ENCODE measurements around the gene BLVRA.
"Not testable (repeated sequence)": the region's sequence is repeated elsewhere in the genome, so short reads cannot be mapped to it uniquely, and the experiment has no call there.

The BLVRA gene

DNA sequence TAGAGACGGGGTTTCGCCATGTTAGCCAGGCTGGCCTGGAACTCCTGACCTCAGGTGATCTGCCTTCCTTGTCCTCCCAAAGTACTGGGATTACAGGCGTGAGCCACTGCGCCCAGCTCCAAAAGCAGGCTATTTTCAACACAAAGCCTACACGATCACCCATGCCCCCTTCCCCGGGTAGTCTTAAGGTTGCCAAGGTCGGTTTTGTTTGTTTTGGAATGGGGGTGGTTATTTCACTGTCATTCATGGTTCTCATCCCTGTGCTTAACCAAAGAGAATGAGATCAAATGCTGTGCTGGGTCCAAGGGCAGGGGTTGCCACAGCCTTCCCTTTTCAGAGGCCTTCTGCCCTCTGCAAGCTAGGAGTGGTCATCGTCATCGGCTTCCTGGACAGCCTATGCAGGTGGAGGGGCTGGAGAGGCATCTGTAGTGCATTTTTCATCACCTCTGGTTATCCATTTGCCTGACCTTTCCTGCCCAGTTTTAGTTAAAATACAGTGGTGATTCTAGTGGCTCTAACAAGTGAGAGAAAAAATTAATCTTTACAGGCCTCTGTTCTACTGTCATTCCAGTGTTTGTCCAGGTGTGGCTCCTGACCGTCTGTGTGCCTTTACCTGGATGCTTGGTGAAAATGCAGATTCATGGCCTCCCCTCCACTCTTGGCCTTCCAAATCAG is 11.4 kb downstream of the BLVRA start:
- no peak for DNase-seq

DNA sequence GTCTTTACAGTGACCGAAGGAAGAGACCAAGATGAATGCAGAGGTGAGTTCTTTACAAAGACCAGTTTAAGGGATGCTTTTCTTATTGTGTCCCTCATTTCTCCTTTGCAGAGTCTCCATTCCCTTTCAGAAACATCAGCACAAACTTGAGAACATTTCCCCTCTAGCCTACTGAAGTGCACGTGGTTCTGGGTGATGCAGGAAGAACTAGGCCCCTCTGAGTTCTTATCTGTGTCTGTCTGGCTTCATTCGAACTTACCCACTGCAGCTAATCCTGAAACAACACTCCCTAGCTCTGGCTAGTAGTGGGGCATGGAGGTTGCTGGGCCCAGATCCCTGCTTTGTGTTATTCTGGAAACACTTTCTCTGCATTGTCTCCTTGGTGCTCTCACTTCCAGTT is 12.6 kb downstream of the BLVRA start:
- no peak for DNase-seq

DNA sequence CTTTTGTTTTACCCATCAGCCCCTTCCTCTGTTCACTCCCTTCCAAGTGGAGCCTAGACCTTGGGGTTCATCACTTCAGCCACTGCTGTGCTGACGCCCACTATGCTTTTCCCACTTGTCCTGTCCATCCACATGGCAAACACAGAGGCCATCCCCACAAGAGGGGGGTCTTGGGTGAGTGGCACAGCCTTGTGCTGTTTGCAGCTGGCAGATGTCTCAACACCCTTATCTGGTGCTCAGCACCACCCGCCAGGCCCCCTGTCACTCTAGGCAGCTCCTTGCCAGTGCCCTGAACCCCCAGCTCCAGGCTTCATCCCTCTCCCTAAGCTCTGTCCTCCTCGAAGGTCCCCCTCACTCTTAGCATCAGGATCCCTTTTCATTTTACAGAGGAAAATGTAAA is 13.1 kb downstream of the BLVRA start:
- no peak for DNase-seq

DNA sequence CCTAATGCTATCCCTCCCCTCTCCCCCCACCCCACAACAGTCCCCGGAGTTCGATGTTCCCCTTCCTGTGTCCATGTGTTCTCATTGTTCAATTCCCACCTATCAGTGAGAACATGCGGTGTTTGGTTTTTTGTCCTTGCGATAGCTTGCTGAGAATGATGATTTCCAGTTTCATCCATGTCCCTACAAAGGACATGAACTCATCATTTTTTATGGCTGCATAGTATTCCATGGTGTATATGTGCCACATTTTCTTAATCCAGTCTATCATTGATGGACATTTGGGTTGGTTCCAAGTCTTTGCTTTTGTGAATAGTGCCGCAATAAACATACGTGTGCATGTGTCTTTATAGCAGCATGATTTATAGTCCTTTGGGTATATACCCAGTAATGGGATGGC is 14.8 kb downstream of the BLVRA start:
- DNase-seq = not testable (repeated sequence)

DNA sequence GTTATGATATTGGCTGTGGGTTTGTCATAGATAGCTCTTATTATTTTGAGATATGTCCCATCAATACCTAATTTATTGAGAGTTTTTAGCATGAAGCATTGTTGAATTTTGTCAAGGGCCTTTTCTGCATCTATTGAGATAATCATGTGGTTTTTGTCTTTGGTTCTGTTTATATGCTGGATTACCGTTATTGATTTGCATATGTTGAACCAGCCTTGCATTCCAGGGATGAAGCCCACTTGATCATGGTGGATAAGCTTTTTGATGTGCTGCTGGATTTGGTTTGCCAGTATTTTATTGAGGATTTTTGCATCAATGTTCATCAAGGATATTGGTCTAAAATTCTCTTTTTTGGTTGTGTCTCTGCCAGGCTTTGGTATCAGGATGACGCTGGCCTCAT is 16.8 kb downstream of the BLVRA start:
- not testable (repeated sequence) for DNase-seq

DNA sequence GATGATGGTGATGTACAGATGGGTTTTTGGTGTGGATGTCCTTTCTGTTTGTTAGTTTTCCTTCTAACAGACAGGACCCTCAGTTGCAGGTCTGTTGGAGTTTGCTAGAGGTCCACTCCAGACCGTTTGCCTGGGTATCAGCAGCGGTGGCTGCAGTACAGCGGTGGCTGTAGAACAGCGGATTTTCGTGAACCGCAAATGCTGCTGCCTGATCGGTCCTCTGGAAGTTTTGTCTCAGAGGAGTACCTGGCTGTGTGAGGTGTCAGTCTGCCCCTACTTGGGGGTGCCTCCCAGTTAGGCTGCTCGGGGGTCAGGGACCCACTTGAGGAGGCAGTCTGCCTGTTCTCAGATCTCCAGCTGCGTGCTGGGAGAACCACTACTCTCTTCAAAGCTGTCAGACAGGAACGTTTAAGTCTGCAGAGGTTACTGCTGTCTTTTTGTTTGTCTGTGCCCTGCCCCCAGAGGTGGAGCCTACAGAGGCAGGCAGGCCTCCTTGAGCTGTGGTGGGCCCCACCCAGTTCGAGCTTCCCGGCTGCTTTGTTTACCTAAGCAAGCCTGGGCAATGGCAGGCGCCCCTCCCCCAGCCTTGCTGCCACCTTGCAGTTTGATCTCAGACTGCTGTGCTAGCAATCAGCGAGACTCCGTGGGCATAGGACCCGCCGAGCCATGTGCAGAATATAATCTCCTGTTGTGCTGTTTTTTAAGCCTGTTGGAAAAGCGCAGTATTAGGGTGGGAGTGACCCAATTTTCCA is 20.0 kb downstream of the BLVRA start:
- DNase-seq = not testable (repeated sequence)

DNA sequence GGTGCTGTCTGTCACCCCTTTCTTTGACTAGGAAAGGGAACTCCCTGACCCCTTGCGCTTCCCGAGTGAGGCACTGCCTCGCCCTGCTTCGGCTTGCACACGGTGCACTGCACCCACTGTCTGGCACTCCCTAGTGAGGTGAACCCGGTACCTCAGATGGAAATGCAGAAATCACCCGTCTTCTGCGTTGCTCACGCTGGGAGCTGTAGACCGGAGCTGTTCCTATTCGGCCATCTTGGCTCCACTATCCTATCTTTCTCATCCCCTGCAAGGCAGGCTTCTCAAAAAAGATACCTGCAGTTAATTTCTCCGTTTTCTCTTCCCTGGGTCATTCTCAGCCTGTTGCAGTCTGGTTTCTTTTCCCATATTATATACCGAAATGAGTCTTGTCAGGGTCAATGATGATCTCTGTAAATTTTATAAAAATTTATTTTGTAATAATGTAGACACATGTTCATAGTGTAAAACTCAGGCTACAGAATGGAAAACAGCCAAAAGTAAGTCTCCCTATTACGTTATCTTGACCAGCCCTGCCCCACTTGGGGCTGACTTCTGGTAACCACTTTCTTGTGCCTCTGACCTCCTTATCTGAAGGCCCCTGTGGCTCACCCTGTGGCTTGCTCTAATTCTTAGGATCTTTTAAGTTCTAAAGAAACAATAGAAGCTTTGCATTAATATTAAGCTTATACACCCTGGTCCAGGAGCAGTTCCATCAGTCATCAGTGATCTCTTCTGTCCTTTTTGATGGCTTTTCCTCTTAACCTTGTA is 20.7 kb downstream of the BLVRA start:
- no peak for DNase-seq

DNA sequence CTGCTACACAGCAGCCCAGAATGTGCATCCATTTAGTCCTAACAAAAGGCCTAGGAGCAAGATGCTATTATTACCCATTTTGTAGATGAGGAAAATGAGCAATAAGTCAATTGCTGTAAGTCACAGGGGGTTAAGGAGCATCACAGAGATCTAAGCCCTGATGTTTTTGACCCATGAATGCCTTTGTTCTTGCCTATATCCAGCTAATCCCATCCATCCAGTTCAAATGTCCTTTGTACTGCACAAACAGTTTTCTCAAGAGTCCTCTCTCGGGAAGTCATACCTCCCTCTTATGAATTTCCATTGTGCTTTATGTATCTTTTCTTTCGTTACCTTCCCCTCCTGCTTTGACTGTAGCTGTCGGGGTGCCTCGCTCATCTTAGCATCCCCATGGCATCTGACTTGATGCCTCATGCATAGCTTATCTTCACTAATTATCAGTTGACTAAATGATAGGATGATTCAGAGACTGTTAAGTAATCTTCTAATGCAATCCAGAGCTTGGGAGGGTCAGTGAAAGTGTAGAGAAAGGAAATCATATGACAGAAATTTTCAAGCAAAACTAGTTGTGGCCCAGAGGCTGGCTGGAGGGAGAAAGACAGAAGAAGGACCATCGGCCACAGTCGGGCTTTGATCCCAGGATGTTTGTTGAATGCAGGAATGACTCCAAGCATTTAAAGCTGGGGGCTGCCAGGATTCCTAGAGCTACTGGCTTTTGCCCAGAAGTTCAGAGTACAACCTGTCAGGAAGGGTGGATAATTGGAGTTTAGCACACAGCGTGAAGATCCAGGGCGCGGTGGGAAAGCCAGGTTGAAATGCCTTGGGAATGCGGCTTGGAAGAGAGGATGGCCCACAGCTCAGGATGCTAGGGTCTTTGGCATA is 23.5 kb downstream of the BLVRA start:
- DNase-seq = no peak

DNA sequence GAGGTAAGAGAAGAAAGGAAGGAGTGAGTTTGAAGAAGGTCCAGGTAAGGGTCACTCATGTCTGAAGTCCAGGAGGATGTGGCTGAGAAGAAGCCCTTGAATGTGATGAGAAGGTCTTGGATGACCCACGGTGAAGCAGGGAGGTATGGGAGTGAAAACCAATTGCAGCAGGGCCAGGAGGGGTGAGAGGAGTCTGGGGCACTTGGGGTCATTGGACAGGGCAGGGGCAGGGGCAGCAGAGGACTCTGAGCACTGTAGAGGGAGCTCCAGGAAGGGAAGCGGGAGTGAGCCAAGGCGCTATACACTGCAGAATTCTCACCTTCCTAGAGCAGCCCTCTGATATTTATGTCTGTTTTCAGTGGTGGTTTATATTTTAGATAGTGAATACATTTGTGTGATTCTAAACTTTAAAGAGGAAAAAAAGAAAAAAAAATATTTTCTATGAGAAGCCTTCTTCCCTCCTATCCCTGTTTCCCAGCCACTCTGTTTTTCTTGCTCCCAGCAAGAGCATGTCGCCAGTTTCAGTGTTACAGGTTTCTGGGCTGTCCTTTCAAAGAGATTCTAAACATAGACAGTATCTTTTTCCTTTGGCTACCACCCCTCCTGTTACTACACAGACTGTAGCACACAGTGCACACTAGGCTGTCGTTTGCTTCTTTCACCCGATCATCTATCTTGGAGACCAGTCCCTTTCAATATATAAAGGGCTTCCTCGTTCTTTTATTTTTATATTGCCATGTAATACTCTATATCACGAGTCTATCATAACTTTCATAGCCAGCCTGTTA is 24.5 kb downstream of the BLVRA start:
- DNase-seq = no peak

DNA sequence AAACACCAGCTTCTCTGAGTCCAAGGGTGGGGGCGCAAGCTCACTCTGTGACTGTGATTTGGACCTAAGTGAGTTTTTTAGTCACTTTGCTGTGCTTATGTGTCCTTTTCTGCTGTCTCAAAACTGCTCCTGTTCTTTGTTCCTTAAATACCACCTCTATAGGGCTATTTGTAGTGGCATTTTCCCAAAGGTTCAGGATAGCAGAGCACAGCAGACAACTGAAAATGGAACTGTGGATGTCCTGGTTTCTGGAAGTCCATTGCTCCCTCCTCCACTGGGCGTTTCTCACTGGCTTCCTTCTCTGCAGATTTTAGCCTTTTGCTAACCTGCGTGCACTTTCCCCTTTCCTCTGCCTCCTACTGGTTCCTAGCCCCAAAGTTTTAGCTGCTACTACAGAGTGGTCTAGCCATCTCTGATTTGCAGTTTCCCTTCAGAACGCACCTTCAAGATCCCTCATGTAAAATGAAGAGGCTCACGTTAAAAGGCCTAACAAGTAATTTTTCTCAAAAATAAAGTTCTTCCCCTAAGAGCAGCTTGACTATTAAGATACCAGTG is 25.6 kb downstream of the BLVRA start:
- no peak for DNase-seq

DNA sequence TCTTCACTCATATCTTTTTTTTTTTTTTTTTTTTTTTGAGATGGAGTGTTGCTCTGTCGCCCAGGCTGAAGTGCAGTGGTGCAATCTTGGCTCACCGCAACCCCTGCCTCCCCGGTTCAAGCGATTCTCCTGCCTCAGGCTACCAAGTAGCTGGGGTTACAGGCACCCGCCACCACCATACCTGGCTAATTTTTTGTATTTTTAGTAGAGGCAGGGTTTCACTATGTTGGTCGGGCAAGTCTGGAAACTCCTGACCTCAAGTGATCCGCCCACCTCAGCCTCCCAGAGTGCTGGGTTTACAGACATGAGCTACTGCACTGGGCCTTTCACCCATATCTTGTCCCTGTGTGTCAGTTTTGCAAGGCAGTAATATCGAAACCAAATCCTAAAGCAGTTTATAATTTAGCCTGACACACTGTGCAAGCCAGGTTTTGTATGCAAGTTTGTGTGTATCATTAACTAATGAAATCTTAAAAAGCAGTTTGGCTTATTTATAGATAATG is 26.2 kb downstream of the BLVRA start:
- DNase-seq = not testable (repeated sequence)

DNA sequence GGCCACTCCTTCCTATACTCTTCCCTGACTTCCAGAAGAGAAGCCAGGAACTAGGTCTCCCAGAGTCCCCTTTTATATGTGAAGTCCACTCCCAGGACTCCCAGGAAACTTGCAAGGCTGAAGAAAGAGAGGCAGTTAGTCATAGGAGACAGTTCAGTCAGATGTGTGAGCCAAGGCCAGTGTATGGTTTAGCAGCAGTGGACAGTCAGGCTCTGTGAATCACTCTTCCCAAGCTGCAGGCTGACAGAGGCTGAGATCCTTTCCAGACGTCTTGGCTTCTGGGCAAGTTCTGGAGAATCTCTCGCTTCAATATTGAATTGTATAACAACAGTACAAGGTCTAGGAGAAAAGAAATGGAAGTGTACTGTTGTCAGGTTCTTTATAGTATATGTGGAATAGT is 26.9 kb downstream of the BLVRA start:
- no peak for DNase-seq

DNA sequence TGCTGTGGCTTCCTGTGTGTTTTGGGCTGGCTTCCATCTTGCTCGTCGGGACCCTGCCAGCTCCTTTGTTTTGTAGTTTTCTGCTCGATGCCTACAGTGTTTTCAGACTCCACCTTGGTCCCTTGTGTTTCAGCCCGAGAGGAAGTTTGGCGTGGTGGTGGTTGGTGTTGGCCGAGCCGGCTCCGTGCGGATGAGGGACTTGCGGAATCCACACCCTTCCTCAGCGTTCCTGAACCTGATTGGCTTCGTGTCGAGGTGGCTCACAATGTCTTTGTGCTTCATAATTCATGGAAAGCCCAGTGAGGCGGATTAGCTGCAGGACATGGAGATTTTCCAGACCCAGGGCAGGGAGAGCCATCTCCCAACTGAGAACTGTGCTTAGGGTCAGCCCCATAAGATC is 29.3 kb downstream of the BLVRA start:
- DNase-seq = no peak

DNA sequence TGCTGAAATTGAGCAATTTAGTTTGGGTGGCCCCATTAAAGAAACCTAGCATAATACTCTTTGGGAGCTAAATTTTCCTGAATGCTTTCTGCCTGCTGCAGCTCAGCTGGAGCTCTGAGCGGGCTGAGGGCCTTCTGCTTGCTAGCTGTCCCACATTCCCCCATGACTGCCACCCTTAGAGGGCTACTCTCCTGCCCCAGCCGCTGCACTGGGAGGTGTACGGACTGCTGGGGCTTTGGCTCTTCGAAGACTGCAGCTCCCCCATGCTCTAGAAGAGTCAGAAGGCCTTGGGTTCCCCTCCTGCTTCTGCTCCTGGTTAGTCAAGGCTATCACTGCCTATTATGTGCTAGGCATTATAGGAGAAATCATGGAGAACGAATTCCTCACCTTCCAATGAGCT is 31.5 kb downstream of the BLVRA start:
- DNase-seq = no peak

DNA sequence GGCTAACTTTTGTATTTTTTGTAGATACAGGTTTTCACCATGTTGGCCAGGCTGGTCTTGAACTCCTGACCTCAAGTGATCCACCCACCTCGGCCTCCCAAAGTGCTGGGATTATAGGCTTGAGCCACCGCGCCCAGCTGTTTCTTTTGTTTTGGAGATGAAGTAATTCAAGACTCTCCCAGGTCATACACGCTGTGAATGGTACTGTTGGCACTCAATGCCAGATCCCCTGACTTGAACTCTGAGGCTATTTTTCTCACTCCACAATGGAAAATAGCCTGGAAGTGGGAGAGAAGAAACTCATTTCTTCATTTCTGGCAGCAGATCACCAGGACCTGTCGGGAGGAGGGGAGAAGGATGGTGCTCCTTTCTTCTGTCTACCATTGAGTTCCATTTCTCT is 32.4 kb downstream of the BLVRA start:
- no peak for DNase-seq

DNA sequence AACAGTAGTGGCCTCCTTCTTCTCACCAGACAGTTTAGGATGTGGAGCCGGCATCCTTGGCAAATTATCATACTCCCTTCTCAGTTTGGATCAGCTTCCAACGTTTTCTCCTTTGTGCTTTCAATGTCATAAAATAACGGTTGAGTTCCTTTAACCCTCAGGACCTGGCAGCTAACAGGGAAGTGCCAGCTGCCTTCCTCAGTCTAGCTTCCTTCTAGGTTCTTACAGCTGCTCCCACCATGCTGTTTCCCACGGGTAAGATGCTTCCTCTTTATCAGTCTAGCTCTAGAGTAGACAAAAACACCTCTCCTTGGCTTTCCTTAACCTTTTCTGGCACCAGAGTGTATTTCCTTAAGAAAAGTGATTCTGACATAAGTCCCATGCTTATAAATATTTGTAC is 33.2 kb downstream of the BLVRA start:
- no peak for DNase-seq

DNA sequence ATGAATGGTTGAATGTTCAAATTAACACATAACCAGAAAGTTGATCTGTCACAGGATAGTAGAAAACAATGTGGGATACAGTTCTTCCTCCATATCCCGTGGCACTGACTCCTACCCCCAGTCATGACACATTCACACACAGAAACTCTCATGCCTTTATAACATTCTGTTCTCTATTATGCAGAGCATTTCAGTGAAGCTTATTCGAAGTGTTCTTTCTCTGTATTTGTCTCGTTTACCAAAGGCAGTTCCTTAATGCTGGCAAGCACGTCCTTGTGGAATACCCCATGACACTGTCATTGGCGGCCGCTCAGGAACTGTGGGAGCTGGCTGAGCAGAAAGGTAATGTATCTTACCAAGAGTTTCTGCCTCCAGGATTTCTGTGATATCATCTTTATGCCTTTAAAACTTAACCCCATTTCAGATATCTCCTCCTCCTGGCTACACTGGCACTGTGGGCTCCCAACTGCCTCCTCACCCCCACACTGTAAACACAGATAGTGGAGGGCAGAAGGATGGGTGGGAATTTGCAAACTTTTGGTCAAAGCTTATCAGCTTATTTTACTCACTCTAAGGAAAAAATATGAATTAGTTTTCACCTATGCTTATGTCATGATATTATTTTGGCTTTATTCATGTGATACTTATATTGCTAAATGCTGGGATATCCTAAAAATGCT is 34.1 kb downstream of the BLVRA start:
- DNase-seq = no peak

DNA sequence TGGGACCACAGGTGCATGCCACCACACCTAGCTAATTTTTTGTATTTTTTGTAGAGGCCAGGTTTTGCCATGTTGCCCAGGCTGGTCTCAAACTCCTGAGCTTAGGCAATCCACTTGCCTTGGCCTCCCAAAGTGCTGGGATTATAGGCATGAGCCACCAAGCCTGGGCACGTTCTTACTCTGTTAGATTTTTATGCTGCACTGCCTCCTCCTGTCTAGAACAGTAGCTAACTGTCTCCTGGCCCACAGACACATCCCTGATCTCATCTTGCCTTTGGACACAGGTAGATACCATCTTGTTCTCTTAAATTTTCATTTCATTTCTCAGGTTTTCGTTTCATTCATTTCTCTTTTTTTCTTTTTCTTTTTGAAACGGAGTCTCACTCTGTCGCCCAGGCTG is 41.1 kb downstream of the BLVRA start:
- no peak for DNase-seq

DNA sequence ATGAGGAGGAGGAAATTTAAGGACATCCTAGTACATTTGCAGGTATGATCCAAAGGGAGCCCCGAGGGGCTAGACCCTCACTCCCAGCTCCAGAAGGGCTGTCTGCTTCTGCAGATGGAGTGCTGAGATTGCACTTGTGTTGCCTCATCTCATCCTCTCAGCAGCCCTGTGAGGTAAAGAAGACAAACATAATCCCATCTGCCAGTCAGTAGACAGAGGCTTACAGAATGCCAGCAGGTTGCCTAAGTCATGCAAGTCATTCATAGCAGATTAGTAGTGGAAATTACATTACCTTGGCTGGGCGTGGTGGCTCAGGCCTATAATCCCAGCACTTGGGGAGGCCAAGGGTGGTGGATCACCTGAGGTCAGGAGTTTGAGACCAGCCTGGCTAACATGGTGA is 45.4 kb downstream of the BLVRA start:
- no peak for DNase-seq

DNA sequence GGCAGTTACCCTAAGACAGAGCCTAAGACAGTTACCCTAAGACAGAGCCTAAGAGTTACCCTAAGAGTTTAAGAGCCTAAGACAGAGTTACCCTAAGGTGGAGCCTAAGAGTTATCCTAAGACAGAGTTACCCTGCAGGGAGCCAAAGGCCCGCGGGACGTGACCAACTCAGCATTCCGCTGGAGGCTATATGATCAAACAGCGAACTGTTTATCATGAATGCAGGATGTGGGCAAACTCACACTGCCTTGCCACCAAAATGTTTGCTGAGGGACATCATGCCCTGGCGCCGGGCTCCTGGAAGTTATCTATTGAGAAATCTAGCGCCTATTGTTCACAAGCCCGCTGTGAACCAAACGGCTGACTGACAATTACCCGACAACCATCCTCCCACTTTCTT is 49.9 kb downstream of the BLVRA start:
- DNase-seq = no peak
